ENCODE data around the gene MPZL3.

MPZL3 gene

GRCh38 chr11:118180300-118180703, 71.9 kb downstream of the MPZL3 start:
- TF ChIP-seq, protein P1, sequence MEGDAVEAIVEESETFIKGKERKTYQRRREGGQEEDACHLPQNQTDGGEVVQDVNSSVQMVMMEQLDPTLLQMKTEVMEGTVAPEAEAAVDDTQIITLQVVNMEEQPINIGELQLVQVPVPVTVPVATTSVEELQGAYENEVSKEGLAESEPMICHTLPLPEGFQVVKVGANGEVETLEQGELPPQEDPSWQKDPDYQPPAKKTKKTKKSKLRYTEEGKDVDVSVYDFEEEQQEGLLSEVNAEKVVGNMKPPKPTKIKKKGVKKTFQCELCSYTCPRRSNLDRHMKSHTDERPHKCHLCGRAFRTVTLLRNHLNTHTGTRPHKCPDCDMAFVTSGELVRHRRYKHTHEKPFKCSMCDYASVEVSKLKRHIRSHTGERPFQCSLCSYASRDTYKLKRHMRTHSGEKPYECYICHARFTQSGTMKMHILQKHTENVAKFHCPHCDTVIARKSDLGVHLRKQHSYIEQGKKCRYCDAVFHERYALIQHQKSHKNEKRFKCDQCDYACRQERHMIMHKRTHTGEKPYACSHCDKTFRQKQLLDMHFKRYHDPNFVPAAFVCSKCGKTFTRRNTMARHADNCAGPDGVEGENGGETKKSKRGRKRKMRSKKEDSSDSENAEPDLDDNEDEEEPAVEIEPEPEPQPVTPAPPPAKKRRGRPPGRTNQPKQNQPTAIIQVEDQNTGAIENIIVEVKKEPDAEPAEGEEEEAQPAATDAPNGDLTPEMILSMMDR (IDR thresholded peaks at IDR 0.05; ENCODE audit: extremely low read depth, missing control alignments) = no peak
- no peak for DNase-seq (ENCODE audit: low spot score)

GRCh38 chr11:118176778-118177134, 75.4 kb downstream of the MPZL3 start:
- DNase-seq (ENCODE audit: low spot score) = no peak
- TF ChIP-seq, protein P1 (IDR thresholded peaks at IDR 0.05; ENCODE audit: extremely low read depth, missing control alignments) = no peak

All from GM20000 (cell line).